ENCODE data around the gene HDC. TPM values are rescaled to one million over a fixed set of nuclear protein-coding genes. Genes with fewer than 3 reads are reported as not detected.

The HDC gene
- total RNA-seq, 2 donors from 2014 or later = 1.1 to 1.7 TPM

DNA sequence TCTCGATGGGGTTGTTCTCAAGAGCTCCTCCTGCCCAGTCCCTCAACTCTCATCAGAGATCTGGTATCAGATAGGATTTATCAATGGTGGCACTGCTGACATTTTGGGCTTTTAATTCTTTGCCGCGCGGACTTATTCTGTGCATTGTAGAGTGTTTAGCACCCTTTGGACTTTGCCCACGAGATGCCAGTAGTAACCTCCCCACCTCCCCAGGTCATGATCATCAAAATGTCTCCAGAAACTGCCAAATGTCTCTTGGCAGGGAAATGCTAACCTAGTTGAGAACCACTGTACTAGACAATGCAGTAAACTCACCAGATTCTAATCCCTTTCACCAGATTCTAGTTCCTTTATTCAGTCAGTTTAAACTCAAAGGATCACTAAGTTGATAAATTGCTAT, 59.5 kb downstream of the HDC start:
- Mint-ChIP-seq H3K4me1 (ENCODE audit: low read depth) (no peaks in the 10 kb centered on the region), H3K27ac (no peak overlapping the region), H3K36me3 (ENCODE audit: insufficient read depth in 2 of 2) (peaks cover 25 to 40% of the 10 kb centered on the region in 2 donors), H3K9me3 (peaks cover 0 to 3% of the 10 kb centered on the region in 2 donors), H3K27me3 (ENCODE audit: low read depth) (no peaks in the 10 kb centered on the region), H3K4me3 (no peak overlapping the region)
- no peak for ATAC-seq (replicated peaks in 1 of 2)
- no peak for DNase-seq

DNA sequence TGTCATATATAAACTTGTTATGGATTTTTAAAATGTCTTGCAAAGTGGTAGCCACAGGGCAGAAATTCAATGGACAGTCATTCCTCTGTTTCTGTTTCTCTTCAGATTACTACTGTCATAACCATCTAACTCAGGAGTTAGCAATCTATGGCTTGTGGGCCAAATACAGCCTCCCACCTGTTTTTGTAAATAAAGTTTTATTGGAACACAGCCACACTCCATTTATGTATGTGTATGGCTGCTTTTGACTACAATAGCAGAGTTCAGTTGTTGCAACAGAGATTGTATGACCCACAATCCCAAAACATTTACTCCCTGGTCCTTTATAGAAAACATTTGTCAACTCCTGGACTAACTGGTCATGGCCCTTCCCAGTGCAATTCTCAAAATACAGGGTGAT, 63.5 kb downstream of the HDC start:
- ATAC-seq (replicated peaks in 1 of 2) (no peak), DNase-seq (no peak)
- Mint-ChIP-seq H3K9me3 (no peaks in the 10 kb centered on the region), H3K27me3 (ENCODE audit: low read depth) (no peaks in the 10 kb centered on the region), H3K4me3 (no peak overlapping the region), H3K27ac (no peak overlapping the region), H3K4me1 (ENCODE audit: low read depth) (no peaks in the 10 kb centered on the region), H3K36me3 (ENCODE audit: insufficient read depth in 2 of 2) (peaks cover 17 to 21% of the 10 kb centered on the region in 2 donors)

DNA sequence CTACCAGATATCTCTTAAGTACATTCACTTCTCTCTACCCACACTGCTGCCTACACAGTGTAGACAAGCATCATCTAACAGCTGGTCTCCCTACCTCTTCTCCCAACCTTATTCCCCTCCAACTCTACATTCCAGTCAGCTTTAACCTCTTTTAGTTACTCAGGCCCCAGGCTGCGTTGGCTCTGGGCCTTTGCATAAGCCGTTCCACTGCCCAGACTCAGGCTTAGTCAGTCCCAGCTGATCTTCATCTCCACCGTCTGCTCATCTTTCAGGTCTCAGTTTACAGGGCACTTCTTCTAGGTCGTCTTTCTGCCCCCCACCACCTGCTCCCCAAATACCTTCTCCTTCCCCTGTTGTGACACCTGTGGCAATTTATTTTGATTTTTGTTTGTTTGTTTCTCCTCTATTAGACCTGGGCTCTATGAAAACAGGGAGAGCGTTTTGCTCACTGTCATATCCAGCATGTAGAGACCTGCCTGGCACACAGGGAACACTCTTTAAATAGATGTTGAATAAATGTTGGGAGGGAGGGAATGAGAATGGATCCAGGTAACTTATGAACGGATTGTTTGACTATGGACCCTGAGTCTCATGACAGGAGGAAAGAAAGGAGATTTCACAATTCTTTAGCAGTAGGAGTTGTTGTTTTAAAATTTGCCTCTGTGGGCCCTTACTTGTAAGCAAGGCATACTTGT, 72.5 kb downstream of the HDC start:
- Mint-ChIP-seq H3K36me3 (ENCODE audit: insufficient read depth in 2 of 2) (peaks cover 7 to 11% of the 10 kb centered on the region in 2 donors), H3K9me3 (no peaks in the 10 kb centered on the region), H3K4me3 (no peak overlapping the region), H3K27me3 (ENCODE audit: low read depth) (no peaks in the 10 kb centered on the region), H3K4me1 (ENCODE audit: low read depth) (peaks cover 11% of the 10 kb centered on the region), H3K27ac (no peak overlapping the region)
- ATAC-seq (replicated peaks in 1 of 2) = no peak
- DNase-seq = no peak

DNA sequence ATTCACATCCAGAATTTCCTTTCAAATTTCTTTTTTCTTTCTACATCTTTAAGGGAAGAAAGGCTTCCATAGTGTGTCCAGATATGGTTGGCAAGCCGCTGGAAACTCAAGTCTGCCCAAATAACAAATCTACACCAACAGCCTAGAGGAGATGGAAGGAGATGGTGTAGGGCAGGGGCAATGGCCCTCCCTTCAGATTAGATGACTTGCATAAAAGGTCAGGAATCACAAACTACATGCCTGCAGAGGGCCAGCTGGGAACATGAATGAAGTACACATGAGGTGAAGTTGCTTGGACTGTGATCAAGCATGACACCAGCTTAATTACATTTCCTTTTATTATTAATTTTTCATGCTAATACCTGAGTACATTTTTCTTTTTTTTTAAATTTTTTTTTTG, 73.4 kb downstream of the HDC start:
- Mint-ChIP-seq H3K4me3 (no peak overlapping the region), H3K27me3 (ENCODE audit: low read depth) (no peaks in the 10 kb centered on the region), H3K27ac (peak overlapping the region; percentile 27), H3K4me1 (ENCODE audit: low read depth) (peaks cover 11% of the 10 kb centered on the region), H3K36me3 (ENCODE audit: insufficient read depth in 2 of 2) (peaks cover 9 to 12% of the 10 kb centered on the region in 2 donors), H3K9me3 (no peaks in the 10 kb centered on the region)
- DNase-seq (no peak), ATAC-seq (replicated peaks in 1 of 2) (no peak)

Other genes with a start within 250 kb of the HDC start
- 10 to 100 TPM; 14.0 to 21.3 TPM for gene ATP8B4, start 146.5 kb downstream of the HDC start, total RNA-seq
- 10 to 100 TPM; 27.6 to 33.5 TPM for gene SLC27A2, start 83.5 kb downstream of the HDC start, total RNA-seq
- 10 to 100 TPM; 51.6 to 56.4 TPM for gene GABPB1, start 89.5 kb upstream of the HDC start, total RNA-seq
- gene USP8, start 158.7 kb upstream of the HDC start, total RNA-seq = 10 to 100 TPM; 52.7 to 64.5 TPM